Measurements from ENCODE around the gene LRRC37A3.

DNA sequence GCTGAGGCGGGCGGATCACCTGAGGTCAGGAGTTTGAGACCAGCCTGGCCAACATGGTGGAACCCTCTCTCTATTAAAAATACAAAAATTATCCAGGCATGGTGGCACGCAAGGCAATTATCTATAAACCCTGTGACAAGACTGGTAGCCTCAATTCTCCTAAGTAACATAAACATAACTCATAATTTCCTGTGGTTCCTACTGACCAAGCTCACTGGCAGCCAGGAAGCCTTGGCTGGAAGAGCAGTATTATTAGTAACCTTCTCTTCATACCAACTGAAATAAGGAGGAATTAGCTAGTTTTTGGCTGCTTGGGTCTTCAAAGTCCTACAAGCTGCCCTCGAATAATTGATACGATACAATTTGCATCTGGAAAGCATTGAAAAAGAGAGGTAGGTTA lies 31.6 kb upstream of the LRRC37A3 start:
- TF ChIP-seq ZNF384 (IDR thresholded peaks at IDR 0.05) (no peak), SP1 (IDR thresholded peaks at IDR 0.05) (no peak)
- TF ChIP-seq, protein P1, sequence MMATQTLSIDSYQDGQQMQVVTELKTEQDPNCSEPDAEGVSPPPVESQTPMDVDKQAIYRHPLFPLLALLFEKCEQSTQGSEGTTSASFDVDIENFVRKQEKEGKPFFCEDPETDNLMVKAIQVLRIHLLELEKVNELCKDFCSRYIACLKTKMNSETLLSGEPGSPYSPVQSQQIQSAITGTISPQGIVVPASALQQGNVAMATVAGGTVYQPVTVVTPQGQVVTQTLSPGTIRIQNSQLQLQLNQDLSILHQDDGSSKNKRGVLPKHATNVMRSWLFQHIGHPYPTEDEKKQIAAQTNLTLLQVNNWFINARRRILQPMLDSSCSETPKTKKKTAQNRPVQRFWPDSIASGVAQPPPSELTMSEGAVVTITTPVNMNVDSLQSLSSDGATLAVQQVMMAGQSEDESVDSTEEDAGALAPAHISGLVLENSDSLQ (IDR thresholded peaks at IDR 0.05): no peak

Measured in HEK293T (cell line).